DOHH2 (cell line): ENCODE measurements around the gene UXS1.

Experiments
- H3F3A ChIP-seq: fragments of 200-600 bp; sonication (generic), shearing (Covaris generic); 2 replicates; pipeline ENCODE4 v1.6.0; 2016; ENCODE audit warnings: antibody characterized with exemption, mild to moderate bottlenecking; ENCODE audit not compliant: control insufficient read depth, insufficient read depth
- H3K27ac ChIP-seq: fragments of 200-600 bp; sonication (generic); 2 replicates; pipeline ENCODE4 v1.5.1; 2014; ENCODE audit warnings: low read depth, mild to moderate bottlenecking, low read length, moderate library complexity
- H3K27me3 ChIP-seq: fragments of 200-600 bp; sonication (generic); 2 replicates; pipeline ENCODE4 v1.6.1; 2014; ENCODE audit warnings: mild to moderate bottlenecking, low read length, mixed read lengths; ENCODE audit not compliant: control insufficient read depth
- H3K36me3 ChIP-seq: fragments of 200-600 bp; sonication (generic); 2 replicates; pipeline ENCODE4 v1.6.1; 2014; ENCODE audit warnings: mild to moderate bottlenecking, low read length, moderate library complexity, mixed read lengths; ENCODE audit not compliant: control insufficient read depth
- H3K4me1 ChIP-seq: fragments of 200-600 bp; sonication (generic); 2 replicates; pipeline ENCODE4 v1.6.1; 2014; ENCODE audit warnings: mild to moderate bottlenecking, low read length, mixed read lengths; ENCODE audit not compliant: control insufficient read depth
- H3K4me2 ChIP-seq: fragments of 200-600 bp; sonication (generic); 2 replicates; pipeline ENCODE4 v1.6.0; 2014; ENCODE audit warnings: mild to moderate bottlenecking, low read length, moderate library complexity
- H3K4me3 ChIP-seq: fragments of 200-600 bp; sonication (generic); 2 replicates; pipeline ENCODE4 v1.5.1; 2014; ENCODE audit warnings: mild to moderate bottlenecking, low read length, mixed read lengths
- H3K79me2 ChIP-seq: fragments of 200-600 bp; sonication (generic); 2 replicates; pipeline ENCODE4 v1.6.1; 2014; ENCODE audit warnings: mild to moderate bottlenecking, low read length, mixed read lengths; ENCODE audit not compliant: control insufficient read depth
- H3K9me2 ChIP-seq: fragments of 200-600 bp; sonication (generic); replicated peaks from 2 replicates; pipeline ENCODE4 v1.6.1; 2014; ENCODE audit warnings: mild to moderate bottlenecking, low read length, mixed read lengths; ENCODE audit not compliant: control insufficient read depth
- H3K9me3 ChIP-seq: fragments of 200-600 bp; sonication (generic); 2 replicates; pipeline ENCODE4 v1.6.1; 2014; ENCODE audit warnings: antibody characterized with exemption, low read length, mixed read lengths; ENCODE audit not compliant: control insufficient read depth, insufficient read depth
- H4K20me1 ChIP-seq: fragments of 200-600 bp; sonication (generic); 2 replicates; pipeline ENCODE4 v1.6.0; 2014; ENCODE audit warnings: low read depth, mild to moderate bottlenecking, antibody characterized with exemption, low read length, moderate library complexity; ENCODE audit not compliant: control insufficient read depth, insufficient read depth
- CTCF ChIP-seq: fragments of 200-600 bp; sonication (generic); IDR thresholded peaks from one replicate; pipeline ENCODE4 v1.5.1; 2014; ENCODE audit warnings: antibody characterized with exemption, mild to moderate bottlenecking, low read depth, low read length; ENCODE audit not compliant: poor library complexity, severe bottlenecking
- EZH2phosphoT487 ChIP-seq: fragments of 200-600 bp; sonication (generic); IDR thresholded peaks from 2 replicates; pipeline ENCODE4 v1.6.1; 2017; ENCODE audit warnings: borderline replicate concordance, mild to moderate bottlenecking, antibody characterized with exemption, low read length, moderate library complexity, mixed read lengths

UXS1 gene

GRCh38 chr2:106073678-106074406 lies 120.3 kb downstream of the UXS1 start:
- H3K4me2 ChIP-seq = no peak overlapping the region

GRCh38 chr2:106070181-106070580 lies 123.9 kb downstream of the UXS1 start:
- Histone ChIP-seq H3K9me3 (no peaks in the 10 kb centered on the region), H4K20me1 (no peaks in the 10 kb centered on the region), H3K4me2 (no peak overlapping the region), H3K79me2 (no peaks in the 10 kb centered on the region), H3K4me3 (no peak overlapping the region), H3K27me3 (no peaks in the 10 kb centered on the region), H3K9me2 (no peaks in the 10 kb centered on the region), H3K27ac (no peak overlapping the region), H3K4me1 (no peaks in the 10 kb centered on the region), H3F3A (no peaks in the 10 kb centered on the region), H3K36me3 (no peaks in the 10 kb centered on the region)
- no peak for TF ChIP-seq CTCF
- no peak for TF ChIP-seq EZH2phosphoT487

More at GRCh38 chr2:106073678-106074406, 120.3 kb downstream of the UXS1 start:
- no peaks in the 10 kb centered on the region for H3K36me3 ChIP-seq
- no peak for TF ChIP-seq CTCF
- TF ChIP-seq EZH2phosphoT487 = no peak
- H3K4me3 ChIP-seq = no peak overlapping the region
- H3K27ac ChIP-seq = no peak overlapping the region
- H4K20me1 ChIP-seq = no peaks in the 10 kb centered on the region
- no peaks in the 10 kb centered on the region for H3F3A ChIP-seq
- H3K9me2 ChIP-seq = no peaks in the 10 kb centered on the region
- H3K27me3 ChIP-seq = no peaks in the 10 kb centered on the region
- H3K4me1 ChIP-seq = no peaks in the 10 kb centered on the region
- no peaks in the 10 kb centered on the region for H3K9me3 ChIP-seq
- H3K79me2 ChIP-seq = no peaks in the 10 kb centered on the region

GRCh38 chr2:106068451-106068850 lies 125.7 kb downstream of the UXS1 start:
- Histone ChIP-seq H3K9me2 (no peaks in the 10 kb centered on the region), H3K36me3 (no peaks in the 10 kb centered on the region), H3F3A (no peaks in the 10 kb centered on the region), H4K20me1 (no peaks in the 10 kb centered on the region), H3K4me2 (no peak overlapping the region), H3K27me3 (no peaks in the 10 kb centered on the region), H3K9me3 (no peaks in the 10 kb centered on the region), H3K4me1 (no peaks in the 10 kb centered on the region), H3K27ac (no peak overlapping the region), H3K4me3 (no peak overlapping the region), H3K79me2 (no peaks in the 10 kb centered on the region)
- TF ChIP-seq CTCF = no peak
- TF ChIP-seq EZH2phosphoT487 = no peak
